ENCODE data around the gene B3GLCT.

- no peak for TF ChIP-seq NANOG (IDR thresholded peaks at IDR 0.05; ENCODE audit: borderline replicate concordance)
- TF ChIP-seq REST (IDR thresholded peaks at IDR 0.05; ENCODE audit: unreplicated experiment), result no peak
- TF ChIP-seq EZH2phosphoT487 (IDR thresholded peaks at IDR 0.05; ENCODE audit: unreplicated experiment), result no peak
- no peak for TF ChIP-seq CREB1 (CRISPR knock-in tag; IDR thresholded peaks at IDR 0.05; ENCODE audit: low read depth)
- TF ChIP-seq POLR2AphosphoS5 (IDR thresholded peaks at IDR 0.05; ENCODE audit: low read depth), result no peak
- TF ChIP-seq CTCF (conservative IDR thresholded peaks at IDR 0.05; ENCODE audit: low read depth in 2 of 2), result no peak
- no peak for TF ChIP-seq EZH2 (IDR thresholded peaks at IDR 0.05; ENCODE audit: low read depth, unreplicated experiment)
- TF ChIP-seq ETS1 (IDR thresholded peaks at IDR 0.05), result no peak
- TF ChIP-seq ZNF114 (CRISPR knock-in tag; IDR thresholded peaks at IDR 0.05), result no peak
These were observed 1.7 kb downstream of the B3GLCT start for GRCh38 chr13:31201341-31202031.
